HG03575 (cell line): ENCODE results near the gene SLC25A10.

ENCODE experiments used
- ATAC-seq: cut with Tn5 transposase; IDR thresholded peaks from one replicate; pipeline ENCODE4 v1.9.1; 2021; ENCODE audit not compliant: unreplicated experiment, insufficient number of reproducible peaks, low FRiP score; ENCODE audit errors: extremely low read depth

Gene SLC25A10

DNA sequence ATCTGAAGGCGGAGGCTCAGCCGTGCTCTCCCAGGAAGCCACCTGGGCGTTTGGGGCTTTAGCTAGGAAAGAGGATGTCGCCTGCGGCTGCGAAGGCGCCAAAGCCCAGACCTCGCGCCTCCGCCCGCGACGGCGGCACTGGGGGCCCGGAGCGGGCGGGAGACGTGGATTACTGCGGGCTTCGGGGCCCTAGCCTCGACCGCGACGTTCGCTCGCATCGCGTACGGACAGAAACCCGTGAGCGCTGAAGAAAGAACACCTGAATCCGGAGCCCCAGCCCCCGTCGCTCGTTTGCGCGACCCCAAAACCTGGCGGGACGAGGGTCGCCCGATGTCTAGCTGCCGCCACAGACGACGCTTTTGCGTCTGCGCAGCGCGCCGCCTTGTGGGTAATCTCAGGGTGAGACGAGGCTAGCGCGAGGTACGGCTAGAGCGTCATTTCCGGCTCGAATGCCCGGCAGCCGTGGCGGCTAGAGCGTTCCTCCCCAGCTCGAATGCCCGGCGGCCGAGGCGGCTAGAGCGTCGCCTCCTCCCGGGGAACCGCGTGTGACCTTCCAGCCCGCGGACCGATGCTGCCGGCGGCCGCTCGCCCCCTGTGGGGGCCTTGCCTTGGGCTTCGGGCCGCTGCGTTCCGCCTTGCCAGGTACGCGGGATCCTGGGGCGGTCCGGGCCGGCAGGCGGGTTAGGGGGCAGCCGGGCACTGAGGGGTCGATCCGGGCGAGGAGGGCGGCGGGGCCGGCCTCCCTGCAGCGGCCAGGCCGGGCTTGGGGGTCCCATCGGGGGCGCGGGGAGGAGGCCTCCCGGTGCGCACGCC lies 8.9 kb upstream of the SLC25A10 start, which contains the start of gene MRPL12:
MRPL12 (plus strand) TSS at position 434 of the 813 bp plus-strand sequence; CDS start at position 569, 135 bp downstream.
- no peak for ATAC-seq

DNA sequence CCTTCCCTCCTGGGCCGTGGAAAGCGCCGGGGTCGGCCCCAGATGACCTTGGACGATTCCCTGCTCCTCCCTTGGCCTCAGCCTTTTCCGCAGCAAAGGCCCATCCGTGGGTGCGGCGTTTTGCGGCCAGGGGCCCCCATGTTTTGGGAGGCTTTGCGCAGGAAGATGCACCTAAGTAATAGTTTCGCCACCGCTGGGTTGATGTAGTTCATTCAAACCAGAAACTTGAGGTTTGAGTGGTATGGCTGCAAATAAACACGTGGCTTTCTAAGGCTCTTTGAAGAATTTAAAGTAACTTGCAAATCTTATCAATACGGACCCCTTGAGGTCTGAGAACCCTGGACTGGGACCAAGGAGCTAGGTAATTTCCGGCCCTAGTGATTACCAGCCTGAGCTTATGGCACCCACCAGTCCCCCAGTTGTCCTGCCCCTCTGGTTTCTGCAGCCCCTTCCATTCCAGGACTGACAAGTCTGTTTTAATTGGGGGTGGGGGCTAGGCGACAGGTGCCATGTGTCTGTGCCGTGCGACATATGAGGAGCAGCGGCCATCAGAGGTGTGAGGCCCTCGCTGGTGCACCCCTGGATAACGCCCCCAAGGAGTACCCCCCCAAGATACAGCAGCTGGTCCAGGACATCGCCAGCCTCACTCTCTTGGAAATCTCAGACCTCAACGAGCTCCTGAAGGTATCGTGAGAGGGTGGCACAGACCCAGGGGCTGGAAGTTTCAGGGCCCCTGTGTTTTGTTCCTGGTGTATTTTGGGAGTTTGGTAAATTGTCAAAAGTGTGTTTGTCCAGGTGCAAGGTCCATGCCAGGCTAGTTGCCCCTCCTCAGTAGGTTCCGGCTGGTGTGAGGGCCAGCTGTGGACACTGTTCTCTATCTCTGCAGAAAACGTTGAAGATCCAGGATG lies 8.1 kb upstream of the SLC25A10 start:
- no peak for ATAC-seq

DNA sequence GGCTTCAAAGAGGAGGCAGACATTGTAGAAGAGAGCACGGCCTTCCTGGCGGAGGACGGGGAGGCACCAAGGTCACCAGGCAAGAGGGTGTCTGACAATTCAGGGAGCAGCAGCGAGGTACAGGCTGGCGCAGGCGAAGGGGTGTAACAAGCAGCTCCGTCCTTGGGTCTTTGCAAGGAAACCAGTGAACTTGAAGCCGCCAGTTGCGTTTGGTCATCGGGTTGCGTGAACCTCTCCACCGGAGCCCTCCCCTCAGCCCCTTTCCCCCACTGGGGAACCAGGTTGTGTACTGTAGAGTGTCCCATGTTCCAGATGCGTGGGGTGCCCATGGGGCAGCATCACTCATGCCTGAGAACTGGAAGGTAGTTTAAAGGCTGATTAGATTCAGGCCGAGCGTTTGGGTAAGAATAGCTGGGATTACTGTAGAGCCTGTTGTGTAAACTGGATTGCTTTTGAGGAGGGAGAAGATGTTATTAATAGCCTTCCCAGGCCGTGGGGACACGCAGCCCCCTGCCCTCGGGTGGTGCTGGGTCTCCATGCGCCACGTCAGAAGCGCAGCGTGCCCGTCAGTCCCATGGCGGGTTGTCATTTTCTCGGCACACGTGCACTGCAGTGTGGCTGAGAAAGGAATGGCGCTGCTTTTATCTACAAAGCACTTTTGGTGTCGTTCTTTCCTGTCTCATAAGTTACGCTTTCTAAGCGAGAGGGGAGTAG lies 6.4 kb upstream of the SLC25A10 start:
- no peak for ATAC-seq

DNA sequence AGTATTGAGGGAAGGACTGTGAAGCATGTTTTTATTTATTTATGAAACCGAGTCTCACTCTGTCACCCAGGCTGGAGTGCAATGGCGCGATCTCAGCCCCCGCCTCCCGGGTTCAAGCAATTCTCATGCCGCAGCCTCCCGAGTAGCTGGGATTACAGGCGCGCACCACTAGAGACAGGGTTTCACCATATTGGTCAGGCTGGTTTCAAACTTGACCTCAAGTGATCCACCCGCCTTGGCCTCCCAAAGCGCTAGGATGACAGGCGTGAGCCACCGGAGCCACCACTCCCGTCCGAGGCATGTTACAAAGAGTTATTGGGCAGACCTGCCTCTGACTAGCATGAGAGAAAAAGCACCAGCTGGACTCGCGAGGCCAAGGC lies 5.9 kb upstream of the SLC25A10 start:
- ATAC-seq, result no peak

DNA sequence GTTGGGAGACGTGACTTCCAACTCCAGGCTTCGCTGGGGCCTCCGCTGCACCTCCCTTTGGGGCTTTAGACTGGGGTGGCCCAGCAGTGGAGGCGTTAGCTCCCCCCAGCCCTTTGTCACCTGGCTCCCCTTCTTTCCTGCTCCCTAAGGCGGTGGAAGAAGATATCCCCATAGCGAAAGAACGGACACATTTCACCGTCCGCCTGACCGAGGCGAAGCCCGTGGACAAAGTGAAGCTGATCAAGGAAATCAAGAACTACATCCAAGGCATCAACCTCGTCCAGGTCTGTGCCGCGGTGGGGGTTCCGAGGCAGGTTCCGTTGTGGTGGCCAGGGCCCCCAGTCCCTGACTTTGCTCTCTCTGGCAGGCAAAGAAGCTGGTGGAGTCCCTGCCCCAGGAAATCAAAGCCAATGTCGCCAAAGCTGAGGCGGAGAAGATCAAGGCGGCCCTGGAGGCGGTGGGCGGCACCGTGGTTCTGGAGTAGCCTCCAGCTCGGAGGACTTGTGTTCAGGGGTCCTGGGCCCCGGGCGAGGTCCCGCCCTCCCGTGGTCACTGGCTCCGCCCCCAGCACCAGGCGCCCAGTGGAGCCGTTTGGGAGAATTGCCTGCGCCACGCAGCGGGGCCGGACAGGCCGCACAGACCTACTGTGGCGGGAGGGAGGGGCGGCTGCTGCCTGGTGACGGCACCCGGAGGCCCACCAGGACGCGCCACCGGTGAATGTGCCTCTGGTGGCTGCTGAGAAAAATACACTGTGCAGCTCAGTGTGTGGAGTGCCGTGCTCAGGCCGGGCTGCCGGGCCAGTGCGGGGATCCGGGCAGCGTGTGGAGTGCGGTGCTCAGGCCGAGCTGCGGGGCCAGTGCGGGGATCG lies 5.1 kb upstream of the SLC25A10 start:
- no peak for ATAC-seq

DNA sequence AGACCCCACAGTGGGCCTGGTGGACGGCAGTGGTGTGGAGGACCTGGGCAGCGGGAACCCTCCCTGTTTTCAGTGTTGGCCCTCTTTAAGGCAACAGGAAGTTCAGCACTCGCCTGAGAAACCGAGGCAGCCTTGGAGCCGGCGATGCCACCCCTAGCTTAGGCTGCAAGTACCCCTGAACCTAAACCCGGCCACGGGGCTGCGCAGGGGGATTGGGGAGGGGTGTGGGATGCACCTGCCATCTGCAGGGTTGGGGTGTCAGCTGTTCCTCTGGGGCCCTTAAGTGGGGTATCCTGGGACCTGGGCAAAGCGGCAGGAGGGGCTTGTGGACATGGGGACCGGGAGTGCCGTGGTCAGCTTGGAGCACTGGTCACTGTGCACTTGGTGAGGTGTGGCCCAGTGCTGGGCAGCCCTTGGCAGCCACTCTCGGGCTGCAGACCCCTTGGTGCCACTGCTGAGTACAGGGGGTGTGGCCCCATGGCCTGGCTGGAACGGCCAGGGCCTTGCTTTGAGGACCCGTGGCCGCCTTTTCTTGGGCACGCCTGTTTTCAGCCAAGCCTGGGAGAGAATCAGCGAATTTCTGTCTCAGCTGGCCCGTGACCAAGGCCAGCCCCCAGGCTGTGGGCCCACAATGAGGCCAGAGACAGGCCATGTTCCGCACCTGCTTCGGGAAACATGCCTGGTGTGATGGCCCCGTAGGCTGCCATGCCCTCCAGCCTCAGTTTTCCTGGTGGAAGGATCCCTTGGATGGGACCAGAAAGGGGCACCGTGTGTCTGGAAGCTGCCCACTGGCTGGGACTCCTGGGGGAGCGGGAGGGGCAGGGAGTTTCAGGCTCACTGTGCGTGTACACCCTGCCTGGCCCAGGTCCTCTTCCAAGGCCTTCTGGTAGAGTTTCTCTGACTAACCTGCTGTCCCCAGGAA lies 4.1 kb upstream of the SLC25A10 start:
- no peak for ATAC-seq

DNA sequence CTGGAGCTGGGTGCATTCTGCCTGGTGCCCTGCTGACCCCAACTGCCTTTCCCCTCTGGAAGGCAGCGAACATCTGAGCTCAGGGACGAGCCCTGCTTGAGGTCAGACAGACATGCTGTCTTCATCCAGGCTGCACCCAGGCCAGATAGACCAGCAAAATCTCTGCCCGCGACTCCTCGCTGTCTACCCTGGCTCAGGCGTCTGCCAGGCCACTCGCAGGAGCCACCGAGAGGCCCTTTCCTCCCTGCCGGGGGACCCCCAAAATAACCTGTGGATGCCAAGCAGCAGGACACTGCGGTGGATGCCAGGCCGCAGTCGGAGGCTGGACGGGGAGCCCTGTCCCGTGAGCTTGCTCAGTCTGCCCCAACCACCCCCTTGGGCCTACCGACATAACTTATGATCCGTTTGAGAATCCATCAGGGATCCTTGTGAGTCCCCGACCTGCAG lies 3.3 kb upstream of the SLC25A10 start:
- ATAC-seq, result no peak

DNA sequence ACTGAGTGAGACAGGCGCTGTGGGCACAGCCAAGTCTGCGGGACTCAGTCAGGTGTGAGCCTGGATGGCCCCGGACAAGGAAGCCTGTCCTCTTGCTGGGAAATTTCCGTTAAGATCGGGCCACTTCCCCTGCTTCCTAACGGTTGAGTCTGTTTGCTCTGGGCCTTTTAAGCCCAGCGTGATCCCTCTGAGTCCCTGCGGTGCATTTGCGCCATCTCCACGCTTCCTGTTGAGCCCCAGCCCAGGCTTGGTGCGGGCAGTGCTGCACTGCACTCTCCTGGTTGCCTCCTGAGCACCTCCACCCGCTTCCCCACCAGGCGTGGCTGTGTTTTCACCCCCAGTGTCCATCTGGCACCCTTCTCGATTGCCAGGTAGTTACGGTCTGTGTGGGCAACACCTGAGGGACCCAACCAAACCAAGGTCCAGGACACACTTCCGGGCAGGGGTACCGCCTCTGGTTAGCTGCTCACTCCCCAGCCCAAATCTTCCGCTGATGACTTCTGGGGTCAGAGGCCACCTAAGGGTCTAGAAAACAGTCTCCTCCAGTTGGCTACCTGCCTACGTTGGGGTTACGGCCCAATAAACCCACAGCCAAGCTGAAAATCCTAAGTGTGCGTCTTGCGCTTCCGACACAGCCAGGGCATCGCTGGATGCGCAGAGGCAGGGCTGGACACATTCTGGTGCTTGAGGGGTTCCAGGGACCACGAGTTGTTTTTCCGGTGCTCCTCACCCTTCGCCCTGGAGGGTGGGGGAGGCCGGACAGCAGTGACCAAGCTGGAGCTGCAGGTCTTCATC lies 1.4 kb upstream of the SLC25A10 start:
- no peak for ATAC-seq

DNA sequence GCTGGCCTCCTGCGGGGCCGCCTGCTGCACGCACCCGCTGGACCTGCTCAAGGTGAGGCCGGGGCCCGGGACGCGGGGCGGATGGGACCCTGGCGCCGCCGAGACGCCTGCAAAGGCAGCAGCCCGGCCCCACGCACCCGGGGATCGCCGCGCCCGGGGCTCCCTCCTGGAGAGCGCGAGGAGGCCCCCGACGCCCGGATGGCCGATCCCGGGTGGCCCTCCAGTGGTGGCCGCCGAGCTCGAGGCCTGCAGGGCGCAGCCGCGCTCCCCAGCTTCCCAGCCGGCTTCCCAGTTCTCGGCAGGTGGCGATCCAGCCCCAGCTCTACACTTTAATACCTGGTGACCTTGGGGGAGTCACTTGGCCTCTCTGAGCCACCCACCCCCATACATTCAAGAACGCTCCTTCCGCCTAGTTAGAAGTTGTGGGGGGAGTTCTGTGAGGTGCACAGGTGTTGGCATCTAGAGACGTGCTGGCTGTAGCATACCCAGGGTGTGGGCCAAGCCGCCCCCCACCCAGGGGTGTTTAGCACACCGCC lies 452 bp downstream of the SLC25A10 start:
- ATAC-seq, result no peak

DNA sequence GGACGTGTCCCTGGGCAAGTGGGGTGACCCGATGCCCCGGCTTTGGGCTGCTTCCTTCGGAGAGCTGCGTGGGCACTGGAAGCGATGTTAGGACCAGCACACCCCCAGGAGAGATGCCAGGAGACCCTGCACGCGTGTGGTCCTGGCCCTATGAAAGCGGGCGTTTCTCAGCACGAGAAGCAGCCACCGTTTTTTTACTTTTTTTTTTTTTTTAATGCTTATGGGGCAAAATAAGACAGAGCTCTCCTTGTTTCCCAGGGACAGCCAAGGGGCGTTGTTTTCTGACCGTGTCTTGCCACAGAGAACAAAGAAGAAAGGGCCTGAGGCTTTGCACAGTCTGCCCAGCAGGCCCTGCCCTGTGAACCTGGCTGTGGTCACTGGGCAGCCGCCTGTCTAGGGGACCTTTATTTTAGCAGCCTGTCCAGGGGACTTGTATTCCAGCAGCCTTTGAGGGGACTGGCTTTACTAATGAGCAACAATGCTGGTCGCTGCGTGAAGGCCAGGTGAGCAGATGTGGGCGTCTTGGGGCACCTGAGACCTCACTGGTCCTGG lies 996 bp downstream of the SLC25A10 start:
- no peak for ATAC-seq

DNA sequence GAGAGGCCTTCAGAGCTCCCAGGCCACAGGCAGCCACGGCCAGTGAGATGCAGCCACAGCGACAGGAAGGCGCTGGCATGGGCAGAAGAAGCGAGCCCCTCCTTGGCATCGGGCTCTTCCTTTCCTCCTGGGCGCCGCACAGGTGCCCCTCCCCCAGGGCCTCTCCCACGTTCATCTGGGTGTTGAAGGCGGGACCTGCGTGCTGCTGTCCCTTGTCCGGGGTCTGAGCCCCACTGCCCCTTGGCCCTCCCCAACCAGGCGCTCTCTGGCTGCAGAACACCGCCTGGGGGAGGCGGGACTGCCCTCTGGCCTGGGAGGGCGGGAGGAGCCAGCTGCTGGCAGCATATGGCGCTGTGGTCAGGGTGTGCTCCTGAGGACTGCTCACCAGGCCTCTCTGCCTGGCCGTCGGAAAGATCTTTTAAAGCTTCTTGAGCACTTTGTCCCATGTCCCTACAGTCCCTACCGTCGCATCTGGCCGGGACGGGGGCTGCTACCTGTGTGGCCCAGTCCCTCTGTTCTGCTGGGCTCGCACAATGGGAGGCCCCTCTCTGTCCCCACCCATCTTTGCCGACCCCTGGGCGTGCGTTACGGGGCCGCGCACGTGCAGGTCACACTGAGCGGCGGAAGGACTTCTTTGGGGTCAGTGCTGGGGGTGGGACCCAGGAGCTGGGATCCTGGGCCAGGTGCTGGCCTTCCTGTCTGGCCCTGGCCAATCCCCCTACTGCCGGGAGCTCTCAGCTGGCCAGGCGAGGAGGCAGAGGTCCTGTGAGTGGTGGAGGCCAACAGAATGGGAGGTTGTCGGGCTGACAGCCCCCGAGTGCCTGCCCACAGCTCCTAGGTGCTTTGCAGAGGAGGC lies 1.7 kb downstream of the SLC25A10 start:
- no peak for ATAC-seq

DNA sequence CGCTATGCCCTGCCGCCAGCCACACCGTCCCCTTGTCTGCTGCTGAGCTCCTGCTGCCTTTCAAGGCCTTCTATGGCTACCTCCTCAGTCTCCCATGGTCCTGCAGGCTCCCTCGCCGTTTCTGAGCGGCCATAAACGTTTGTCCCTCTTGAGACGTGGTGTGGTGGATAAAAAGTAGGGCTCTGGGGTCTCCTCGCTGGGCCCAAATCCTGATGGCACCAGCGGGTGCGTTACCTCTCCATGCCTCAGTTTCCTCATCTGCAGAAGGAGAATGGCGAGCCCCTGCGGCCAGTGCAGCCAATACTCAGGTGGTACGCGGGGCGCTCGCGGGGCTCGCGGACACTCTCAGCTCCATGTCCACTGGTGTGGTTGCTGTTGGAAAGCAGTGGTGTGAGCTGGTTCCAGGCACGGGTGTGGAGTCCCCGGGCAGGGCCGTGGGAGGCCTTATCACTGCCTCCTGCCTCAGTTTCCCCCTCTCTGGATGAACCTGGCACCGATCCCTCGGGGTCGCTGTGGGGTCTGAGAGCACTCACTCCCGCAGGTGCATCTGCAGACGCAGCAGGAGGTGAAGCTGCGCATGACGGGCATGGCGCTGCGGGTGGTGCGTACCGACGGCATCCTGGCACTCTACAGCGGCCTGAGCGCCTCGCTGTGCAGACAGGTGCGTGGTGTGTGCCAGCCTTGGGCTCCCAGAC lies 2.5 kb downstream of the SLC25A10 start:
- no peak for ATAC-seq

DNA sequence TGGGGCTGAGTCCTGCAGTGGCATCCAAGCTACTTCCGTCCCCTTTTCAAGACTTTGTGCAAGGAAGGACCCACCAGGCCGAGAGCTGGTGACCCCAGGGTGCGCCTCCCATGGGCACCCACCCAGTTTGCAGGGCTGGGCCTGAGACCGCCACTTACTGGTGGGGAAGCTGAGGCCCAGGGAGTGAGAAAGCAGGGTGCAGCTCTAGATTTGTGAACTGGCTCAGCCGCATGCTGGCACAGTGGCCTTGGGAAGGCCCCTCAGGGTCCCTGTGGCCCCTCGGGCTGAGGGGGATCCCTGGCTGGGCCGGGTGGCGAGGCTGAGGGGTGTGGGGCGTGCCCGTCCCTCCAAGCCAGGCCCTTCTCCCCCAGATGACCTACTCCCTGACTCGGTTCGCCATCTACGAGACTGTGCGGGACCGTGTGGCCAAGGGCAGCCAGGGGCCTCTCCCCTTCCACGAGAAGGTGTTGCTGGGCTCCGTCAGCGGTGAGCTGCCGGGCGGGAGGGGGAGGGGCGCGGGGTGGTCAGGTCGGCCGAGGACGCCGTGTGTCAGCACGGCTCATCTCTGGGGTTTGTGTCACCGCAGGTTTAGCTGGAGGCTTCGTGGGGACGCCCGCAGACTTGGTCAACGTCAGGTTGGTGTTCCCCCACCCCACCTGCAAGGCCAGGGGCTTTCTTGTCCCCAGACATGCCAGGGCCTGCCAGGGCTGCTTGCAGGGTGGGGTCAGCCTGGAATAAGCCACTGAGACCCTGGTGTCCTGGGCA lies 3.2 kb downstream of the SLC25A10 start:
- no peak for ATAC-seq
